A549 (cell line): ENCODE data around the gene GM2A.

Source experiments
- GATA3 ChIP-seq: IDR thresholded peaks from 2 replicates; pipeline ENCODE4 v1.6.1; 2012; ENCODE audit warnings: borderline replicate concordance
- JUN ChIP-seq, 2 experiments: fragments of >200 bp; sonication (Bioruptor Twin); formaldehyde crosslinking; IDR thresholded peaks; 2 replicates in 1 of 2; 3 replicates in 1 of 2; pipeline ENCODE4 v1.6.1; 2016 to 2017
- POLR2A ChIP-seq: IDR thresholded peaks from 2 replicates; pipeline ENCODE4 v1.6.1; 2012; ENCODE audit warnings: mild to moderate bottlenecking, low read length
- TF ChIP-seq, protein P1 (sequence below): fragments of >200 bp; sonication (Bioruptor Twin); formaldehyde crosslinking; IDR thresholded peaks from 3 replicates; pipeline ENCODE4 v1.5.1; 2016

DNA sequence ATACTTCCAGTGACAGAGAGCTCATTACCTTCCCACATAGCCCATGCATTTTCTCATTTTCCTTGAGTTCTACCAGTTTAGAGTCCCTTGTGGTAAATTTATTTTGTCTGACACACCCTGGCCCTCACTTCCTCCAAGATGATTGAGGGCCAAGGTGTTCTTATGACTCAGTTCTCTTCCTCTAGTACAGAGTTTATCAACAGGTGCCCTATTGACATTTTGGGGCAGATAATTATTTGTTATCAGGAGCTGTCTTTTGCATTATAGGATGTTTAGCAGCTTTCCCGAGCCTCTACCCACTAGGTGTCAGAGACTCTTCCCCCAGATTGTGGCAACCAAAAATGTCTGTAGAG is 43.5 kb downstream of the GM2A start:
- no peak for TF ChIP-seq POLR2A
- TF ChIP-seq, protein P1, sequence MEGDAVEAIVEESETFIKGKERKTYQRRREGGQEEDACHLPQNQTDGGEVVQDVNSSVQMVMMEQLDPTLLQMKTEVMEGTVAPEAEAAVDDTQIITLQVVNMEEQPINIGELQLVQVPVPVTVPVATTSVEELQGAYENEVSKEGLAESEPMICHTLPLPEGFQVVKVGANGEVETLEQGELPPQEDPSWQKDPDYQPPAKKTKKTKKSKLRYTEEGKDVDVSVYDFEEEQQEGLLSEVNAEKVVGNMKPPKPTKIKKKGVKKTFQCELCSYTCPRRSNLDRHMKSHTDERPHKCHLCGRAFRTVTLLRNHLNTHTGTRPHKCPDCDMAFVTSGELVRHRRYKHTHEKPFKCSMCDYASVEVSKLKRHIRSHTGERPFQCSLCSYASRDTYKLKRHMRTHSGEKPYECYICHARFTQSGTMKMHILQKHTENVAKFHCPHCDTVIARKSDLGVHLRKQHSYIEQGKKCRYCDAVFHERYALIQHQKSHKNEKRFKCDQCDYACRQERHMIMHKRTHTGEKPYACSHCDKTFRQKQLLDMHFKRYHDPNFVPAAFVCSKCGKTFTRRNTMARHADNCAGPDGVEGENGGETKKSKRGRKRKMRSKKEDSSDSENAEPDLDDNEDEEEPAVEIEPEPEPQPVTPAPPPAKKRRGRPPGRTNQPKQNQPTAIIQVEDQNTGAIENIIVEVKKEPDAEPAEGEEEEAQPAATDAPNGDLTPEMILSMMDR = no peak
- no peak for TF ChIP-seq JUN (IDR thresholded peaks at IDR 0.05)
- no peak for TF ChIP-seq GATA3
